HEK293 (cell line): ENCODE results near the gene DBN1.

Experiments used
- CTCF ChIA-PET: fragments of 350-600 bp; formaldehyde crosslinking; extraction: SDS; loops from one replicate; lab custom pipeline; 2021; ENCODE audit warnings: antibody characterized with exemption; lab: Yijun Ruan, JAX
- POLR2A ChIA-PET: fragments of 300-600 bp; formaldehyde crosslinking; extraction: SDS; loops from one replicate; lab custom pipeline; 2020; ENCODE audit warnings: antibody characterized with exemption, inconsistent platforms; lab: Yijun Ruan, JAX
- H3K27ac ChIP-seq: fragments of 200-500 bp; sonication (Bioruptor generic); 2 replicates; pipeline ENCODE4 v1.5.1; 2014; ENCODE audit warnings: low read depth, low read length, control low read depth, inconsistent platforms; ENCODE audit errors: extremely low read depth
- H3K36me3 ChIP-seq, 2 experiments: fragments of 200-500 bp in 1 of 2; sonication (Bioruptor generic) in 1 of 2; 1 replicate in 1 of 2; 2 replicates in 1 of 2; pipeline ENCODE4 v1.5.1; 2014 to 2017; ENCODE audit warnings: inconsistent platforms in 2 of 2, low read length in 2 of 2; ENCODE audit not compliant: control insufficient read depth in 2 of 2, insufficient read depth in 1 of 2
- H3K4me1 ChIP-seq: fragments of 200-500 bp; sonication (Bioruptor generic); 2 replicates; pipeline ENCODE4 v1.5.1; 2014; ENCODE audit warnings: mild to moderate bottlenecking, low read length, inconsistent platforms; ENCODE audit not compliant: control insufficient read depth, insufficient read depth
- H3K4me3 ChIP-seq: 2 replicates; pipeline ENCODE4 v1.5.1; 2011; ENCODE audit warnings: low read depth, mild to moderate bottlenecking, control low read depth, low read length, moderate library complexity
- H3K9me3 ChIP-seq: fragments of 200-500 bp; sonication (Bioruptor generic); 2 replicates; pipeline ENCODE4 v1.5.1; 2014; ENCODE audit warnings: low read depth, low read length, inconsistent platforms; ENCODE audit not compliant: control insufficient read depth, insufficient read depth
- IKZF3 ChIP-seq: fragments of 450-650 bp; IDR thresholded peaks from 2 replicates; pipeline ENCODE4 v1.5.0; 2018; ENCODE audit warnings: missing biosample characterization, mild to moderate bottlenecking, missing genetic modification characterization, moderate library complexity
- MZF1 ChIP-seq: fragments of 450-650 bp; formaldehyde crosslinking; IDR thresholded peaks from 2 replicates; pipeline ENCODE4 v1.5.1; 2017; ENCODE audit warnings: missing biosample characterization, missing genetic modification characterization, borderline replicate concordance
- PRDM1 ChIP-seq: fragments of 450-650 bp; formaldehyde crosslinking; IDR thresholded peaks from 2 replicates; pipeline ENCODE4; 2016; ENCODE audit warnings: missing biosample characterization, missing genetic modification characterization
- RBAK ChIP-seq: fragments of 450-650 bp; formaldehyde crosslinking; IDR thresholded peaks from 2 replicates; pipeline ENCODE4 v1.5.1; 2016; ENCODE audit warnings: missing biosample characterization, missing genetic modification characterization
- TCF7L2 ChIP-seq: IDR thresholded peaks from 2 replicates; pipeline ENCODE4 v1.6.1; 2011; ENCODE audit warnings: low read depth, mild to moderate bottlenecking, inconsistent platforms, low read length, moderate library complexity, borderline replicate concordance
- YY1 ChIP-seq: fragments of 450-650 bp; formaldehyde crosslinking; IDR thresholded peaks from 2 replicates; pipeline ENCODE4 v1.5.1; 2018; ENCODE audit warnings: missing biosample characterization, missing genetic modification characterization
- ZBTB17 ChIP-seq: fragments of 450-650 bp; formaldehyde crosslinking; IDR thresholded peaks from 2 replicates; pipeline ENCODE4 v1.5.1; 2016; ENCODE audit warnings: missing biosample characterization, missing genetic modification characterization
- ZBTB48 ChIP-seq: fragments of 450-650 bp; formaldehyde crosslinking; IDR thresholded peaks from 2 replicates; pipeline ENCODE4 v1.5.1; 2016; ENCODE audit warnings: missing biosample characterization, missing genetic modification characterization
- ZBTB8A ChIP-seq: fragments of 450-650 bp; formaldehyde crosslinking; IDR thresholded peaks from 2 replicates; pipeline ENCODE4 v1.5.1; 2016; ENCODE audit warnings: missing biosample characterization, missing genetic modification characterization
- ZNF2 ChIP-seq: fragments of 450-650 bp; formaldehyde crosslinking; IDR thresholded peaks from 2 replicates; pipeline ENCODE4 v1.5.1; 2016; ENCODE audit warnings: missing biosample characterization, missing genetic modification characterization
- ZNF521 ChIP-seq: fragments of 450-650 bp; formaldehyde crosslinking; IDR thresholded peaks from 2 replicates; pipeline ENCODE4 v1.5.1; 2017; ENCODE audit warnings: missing biosample characterization, mild to moderate bottlenecking, missing genetic modification characterization
- ZNF596 ChIP-seq: fragments of 450-650 bp; IDR thresholded peaks from 2 replicates; pipeline ENCODE4 v1.5.0; 2018; ENCODE audit warnings: missing biosample characterization, mild to moderate bottlenecking, missing genetic modification characterization, moderate library complexity
- ZNF639 ChIP-seq: fragments of 450-650 bp; formaldehyde crosslinking; IDR thresholded peaks from 2 replicates; pipeline ENCODE4 v1.5.1; 2016; ENCODE audit warnings: missing biosample characterization, missing genetic modification characterization
- ZNF654 ChIP-seq: fragments of 450-650 bp; formaldehyde crosslinking; IDR thresholded peaks from 2 replicates; pipeline ENCODE4 v1.5.1; 2016; ENCODE audit warnings: low read depth, missing biosample characterization, missing genetic modification characterization
- ZSCAN30 ChIP-seq: fragments of 450-650 bp; IDR thresholded peaks from 2 replicates; pipeline ENCODE4 v1.5.1; 2018; ENCODE audit warnings: missing biosample characterization, mild to moderate bottlenecking, missing genetic modification characterization, moderate library complexity
- TF ChIP-seq, protein P1 (sequence below): fragments of 450-650 bp; formaldehyde crosslinking; conservative IDR thresholded peaks from 2 replicates; pipeline ENCODE4 v1.5.1; 2016; ENCODE audit warnings: low read depth, missing biosample characterization, missing genetic modification characterization
- TF ChIP-seq, protein P2 (sequence below): fragments of 450-650 bp; formaldehyde crosslinking; IDR thresholded peaks from 2 replicates; pipeline ENCODE4 v1.5.1; 2016; ENCODE audit warnings: missing biosample characterization, missing genetic modification characterization
- TF ChIP-seq, protein P3 (sequence below): fragments of 450-650 bp; IDR thresholded peaks from 2 replicates; pipeline ENCODE4 v1.5.1; 2018; ENCODE audit warnings: missing biosample characterization, missing genetic modification characterization
- TF ChIP-seq, protein P4 (sequence below): fragments of 450-650 bp; formaldehyde crosslinking; IDR thresholded peaks from 2 replicates; pipeline ENCODE4 v1.5.1; 2016; ENCODE audit warnings: missing biosample characterization, missing genetic modification characterization

The DBN1 gene

GRCh38 chr5:177501874-177502678 is 28.6 kb upstream of the DBN1 start:
- Histone ChIP-seq H3K4me3 (no peak overlapping the region), H3K4me1 (no peaks in the 10 kb centered on the region; the same call in 1 of the 2 replicates)

DNA sequence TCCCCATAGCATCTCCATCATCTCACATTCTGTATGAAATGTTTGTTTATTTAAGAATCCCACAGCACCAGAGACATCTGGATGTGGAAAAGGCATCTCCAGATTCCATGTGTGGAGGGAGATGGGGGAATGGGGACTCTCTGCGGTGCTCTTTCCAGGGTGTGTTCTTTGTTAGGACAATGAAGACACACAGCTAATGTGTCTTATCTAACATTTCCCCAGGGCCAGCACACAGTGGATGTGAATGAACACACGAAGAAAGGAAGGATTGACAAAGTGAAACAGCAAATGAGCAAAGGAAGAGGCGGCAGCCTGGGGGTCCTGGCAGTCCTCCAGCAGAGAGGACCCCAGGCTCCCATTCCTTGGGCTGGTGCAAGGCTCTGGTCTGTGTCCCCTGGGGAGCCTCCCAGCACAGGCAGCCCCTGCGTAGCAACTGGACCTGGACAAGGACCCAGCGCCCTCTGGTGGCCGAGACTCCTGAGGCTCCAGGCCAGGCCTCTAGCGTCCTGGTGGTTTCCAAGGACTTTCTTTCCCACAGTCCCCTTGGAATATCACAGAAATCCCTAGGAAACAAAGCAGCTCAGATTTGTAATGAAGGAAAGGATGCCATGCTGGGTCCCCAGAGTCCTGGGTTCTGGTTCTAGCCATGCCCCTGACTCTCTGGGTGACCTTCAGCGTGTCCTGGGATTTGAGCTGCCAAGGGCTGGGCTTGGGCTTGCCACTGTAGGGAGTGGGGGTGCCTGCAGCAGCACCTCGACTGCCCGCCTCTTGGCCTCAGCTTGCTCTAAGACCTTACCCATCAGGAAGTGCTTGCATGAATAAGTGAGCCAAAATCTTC is 27.5 kb upstream of the DBN1 start:
- ChIA-PET POLR2A (interaction anchor here (1.2 to 2.0 kb wide), 4 partner anchors 17 to 46 kb away, joined by 3 to 12 read pairs (median 4); no protein-coding TSS in a partner anchor), CTCF (interaction anchor here (0.6 to 5.0 kb wide), 39 partner anchors 8 to 388 kb away, joined by 3 to 54 read pairs (median 5); partner anchors contain the start of genes DDX41 and DOK3)
- no peak overlapping the region for H3K27ac ChIP-seq
- no peaks in the 10 kb centered on the region for H3K9me3 ChIP-seq
- peaks cover 0 to under 1% of the 10 kb centered on the region in 2 experiments; a peak in 1 of 3 replicates for H3K36me3 ChIP-seq
- no peak overlapping the region for H3K4me3 ChIP-seq
- peaks cover 6% of the 10 kb centered on the region for H3K4me1 ChIP-seq
- no peak for TF ChIP-seq RBAK (tag by site-specific recombination)
- 0 out of 2 replicates have a peak, but pooled peaks have one; percentile 56 for TF ChIP-seq ZNF2 (tag by site-specific recombination)
- TF ChIP-seq ZBTB48 (tag by site-specific recombination), result peak; percentile 50; the same call in 1 of the 2 replicates
- peak; percentile 76 for TF ChIP-seq ZNF654 (tag by site-specific recombination)
- no peak for TF ChIP-seq ZNF639 (tag by site-specific recombination)
- TF ChIP-seq, protein P1, sequence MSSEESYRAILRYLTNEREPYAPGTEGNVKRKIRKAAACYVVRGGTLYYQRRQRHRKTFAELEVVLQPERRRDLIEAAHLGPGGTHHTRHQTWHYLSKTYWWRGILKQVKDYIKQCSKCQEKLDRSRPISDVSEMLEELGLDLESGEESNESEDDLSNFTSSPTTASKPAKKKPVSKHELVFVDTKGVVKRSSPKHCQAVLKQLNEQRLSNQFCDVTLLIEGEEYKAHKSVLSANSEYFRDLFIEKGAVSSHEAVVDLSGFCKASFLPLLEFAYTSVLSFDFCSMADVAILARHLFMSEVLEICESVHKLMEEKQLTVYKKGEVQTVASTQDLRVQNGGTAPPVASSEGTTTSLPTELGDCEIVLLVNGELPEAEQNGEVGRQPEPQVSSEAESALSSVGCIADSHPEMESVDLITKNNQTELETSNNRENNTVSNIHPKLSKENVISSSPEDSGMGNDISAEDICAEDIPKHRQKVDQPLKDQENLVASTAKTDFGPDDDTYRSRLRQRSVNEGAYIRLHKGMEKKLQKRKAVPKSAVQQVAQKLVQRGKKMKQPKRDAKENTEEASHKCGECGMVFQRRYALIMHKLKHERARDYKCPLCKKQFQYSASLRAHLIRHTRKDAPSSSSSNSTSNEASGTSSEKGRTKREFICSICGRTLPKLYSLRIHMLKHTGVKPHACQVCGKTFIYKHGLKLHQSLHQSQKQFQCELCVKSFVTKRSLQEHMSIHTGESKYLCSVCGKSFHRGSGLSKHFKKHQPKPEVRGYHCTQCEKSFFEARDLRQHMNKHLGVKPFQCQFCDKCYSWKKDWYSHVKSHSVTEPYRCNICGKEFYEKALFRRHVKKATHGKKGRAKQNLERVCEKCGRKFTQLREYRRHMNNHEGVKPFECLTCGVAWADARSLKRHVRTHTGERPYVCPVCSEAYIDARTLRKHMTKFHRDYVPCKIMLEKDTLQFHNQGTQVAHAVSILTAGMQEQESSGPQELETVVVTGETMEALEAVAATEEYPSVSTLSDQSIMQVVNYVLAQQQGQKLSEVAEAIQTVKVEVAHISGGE (tag by site-specific recombination), result no peak
- peak; percentile 97 for TF ChIP-seq IKZF3 (tag by site-specific recombination)
- peak; percentile 76; the same call in 1 of the 2 replicates for TF ChIP-seq ZSCAN30 (tag by site-specific recombination)
- TF ChIP-seq ZBTB8A (tag by site-specific recombination), result 0 out of 2 replicates have a peak, but pooled peaks have one; percentile 15
- 0 out of 2 replicates have a peak, but pooled peaks have one; percentile 1 for TF ChIP-seq MZF1
- no peak for TF ChIP-seq TCF7L2
- TF ChIP-seq, protein P2, sequence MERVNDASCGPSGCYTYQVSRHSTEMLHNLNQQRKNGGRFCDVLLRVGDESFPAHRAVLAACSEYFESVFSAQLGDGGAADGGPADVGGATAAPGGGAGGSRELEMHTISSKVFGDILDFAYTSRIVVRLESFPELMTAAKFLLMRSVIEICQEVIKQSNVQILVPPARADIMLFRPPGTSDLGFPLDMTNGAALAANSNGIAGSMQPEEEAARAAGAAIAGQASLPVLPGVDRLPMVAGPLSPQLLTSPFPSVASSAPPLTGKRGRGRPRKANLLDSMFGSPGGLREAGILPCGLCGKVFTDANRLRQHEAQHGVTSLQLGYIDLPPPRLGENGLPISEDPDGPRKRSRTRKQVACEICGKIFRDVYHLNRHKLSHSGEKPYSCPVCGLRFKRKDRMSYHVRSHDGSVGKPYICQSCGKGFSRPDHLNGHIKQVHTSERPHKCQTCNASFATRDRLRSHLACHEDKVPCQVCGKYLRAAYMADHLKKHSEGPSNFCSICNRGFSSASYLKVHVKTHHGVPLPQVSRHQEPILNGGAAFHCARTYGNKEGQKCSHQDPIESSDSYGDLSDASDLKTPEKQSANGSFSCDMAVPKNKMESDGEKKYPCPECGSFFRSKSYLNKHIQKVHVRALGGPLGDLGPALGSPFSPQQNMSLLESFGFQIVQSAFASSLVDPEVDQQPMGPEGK (tag by site-specific recombination), result peak; percentile 68
- TF ChIP-seq ZBTB17 (tag by site-specific recombination), result peak; percentile 34; the same call in 1 of the 2 replicates
- TF ChIP-seq ZNF521, result no peak
- TF ChIP-seq YY1 (tag by site-specific recombination), result no peak
- 0 out of 2 replicates have a peak, but pooled peaks have one; percentile 6 for TF ChIP-seq ZNF596 (tag by site-specific recombination)

More at GRCh38 chr5:177501874-177502678, 28.6 kb upstream of the DBN1 start:
- ChIA-PET CTCF (interaction anchor here (0.6 to 5.0 kb wide), 36 partner anchors 8 to 656 kb away, joined by 3 to 54 read pairs (median 5); partner anchors contain the start of genes DDX41, DOK3 and LMAN2), POLR2A (interaction anchor here (1.2 to 2.0 kb wide), 3 partner anchors 27 to 47 kb away, joined by 3 to 12 read pairs (median 6); no protein-coding TSS in a partner anchor)
- no peaks in the 10 kb centered on the region for H3K9me3 ChIP-seq
- TF ChIP-seq PRDM1 (tag by site-specific recombination), result peak; percentile 99
- no peak for TF ChIP-seq ZBTB48 (tag by site-specific recombination)
- no peak for TF ChIP-seq IKZF3 (tag by site-specific recombination)
- TF ChIP-seq, protein P3, sequence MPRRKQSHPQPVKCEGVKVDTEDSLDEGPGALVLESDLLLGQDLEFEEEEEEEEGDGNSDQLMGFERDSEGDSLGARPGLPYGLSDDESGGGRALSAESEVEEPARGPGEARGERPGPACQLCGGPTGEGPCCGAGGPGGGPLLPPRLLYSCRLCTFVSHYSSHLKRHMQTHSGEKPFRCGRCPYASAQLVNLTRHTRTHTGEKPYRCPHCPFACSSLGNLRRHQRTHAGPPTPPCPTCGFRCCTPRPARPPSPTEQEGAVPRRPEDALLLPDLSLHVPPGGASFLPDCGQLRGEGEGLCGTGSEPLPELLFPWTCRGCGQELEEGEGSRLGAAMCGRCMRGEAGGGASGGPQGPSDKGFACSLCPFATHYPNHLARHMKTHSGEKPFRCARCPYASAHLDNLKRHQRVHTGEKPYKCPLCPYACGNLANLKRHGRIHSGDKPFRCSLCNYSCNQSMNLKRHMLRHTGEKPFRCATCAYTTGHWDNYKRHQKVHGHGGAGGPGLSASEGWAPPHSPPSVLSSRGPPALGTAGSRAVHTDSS (tag by site-specific recombination), result no peak
- TF ChIP-seq, protein P4, sequence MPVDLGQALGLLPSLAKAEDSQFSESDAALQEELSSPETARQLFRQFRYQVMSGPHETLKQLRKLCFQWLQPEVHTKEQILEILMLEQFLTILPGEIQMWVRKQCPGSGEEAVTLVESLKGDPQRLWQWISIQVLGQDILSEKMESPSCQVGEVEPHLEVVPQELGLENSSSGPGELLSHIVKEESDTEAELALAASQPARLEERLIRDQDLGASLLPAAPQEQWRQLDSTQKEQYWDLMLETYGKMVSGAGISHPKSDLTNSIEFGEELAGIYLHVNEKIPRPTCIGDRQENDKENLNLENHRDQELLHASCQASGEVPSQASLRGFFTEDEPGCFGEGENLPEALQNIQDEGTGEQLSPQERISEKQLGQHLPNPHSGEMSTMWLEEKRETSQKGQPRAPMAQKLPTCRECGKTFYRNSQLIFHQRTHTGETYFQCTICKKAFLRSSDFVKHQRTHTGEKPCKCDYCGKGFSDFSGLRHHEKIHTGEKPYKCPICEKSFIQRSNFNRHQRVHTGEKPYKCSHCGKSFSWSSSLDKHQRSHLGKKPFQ (tag by site-specific recombination), result no peak
- no peaks in the 10 kb centered on the region for H3K36me3 ChIP-seq
- H3K27ac ChIP-seq, result no peak overlapping the region
